ENCODE data around the gene CELSR1.
"Not testable (repeated sequence)": the region's sequence is repeated elsewhere in the genome, so short reads cannot be mapped to it uniquely, and the experiment has no call there.

CELSR1 gene

GRCh38 chr22:46531581-46532175 lies 5.7 kb downstream of the CELSR1 start:
- DNase-seq, result no peak

GRCh38 chr22:46528121-46528610 lies 9.3 kb downstream of the CELSR1 start:
- no peak for DNase-seq

GRCh38 chr22:46526244-46526839 lies 11.1 kb downstream of the CELSR1 start:
- no peak for DNase-seq

- DNase-seq, result no peak
Measured at GRCh38 chr22:46525389-46526243, 11.8 kb downstream of the CELSR1 start.

GRCh38 chr22:46524203-46524740 lies 13.1 kb downstream of the CELSR1 start:
- no peak for DNase-seq

- DNase-seq, result no peak
Measured at GRCh38 chr22:46522797-46523196, 14.6 kb downstream of the CELSR1 start.

- no peak for DNase-seq
Measured at GRCh38 chr22:46521994-46522393, 15.4 kb downstream of the CELSR1 start.

GRCh38 chr22:46520880-46521279 lies 16.5 kb downstream of the CELSR1 start:
- no peak for DNase-seq

- no peak for DNase-seq
Measured at GRCh38 chr22:46519377-46519776, 18.0 kb downstream of the CELSR1 start.

GRCh38 chr22:46518542-46519325 lies 18.7 kb downstream of the CELSR1 start:
- no peak for DNase-seq

GRCh38 chr22:46518038-46518437 lies 19.4 kb downstream of the CELSR1 start:
- no peak for DNase-seq

- DNase-seq, result no peak
Measured at GRCh38 chr22:46517255-46517761, 20.1 kb downstream of the CELSR1 start.

GRCh38 chr22:46516638-46517037 lies 20.8 kb downstream of the CELSR1 start:
- DNase-seq, result no peak

- not testable (repeated sequence) for DNase-seq
Measured at GRCh38 chr22:46516112-46516487, 21.3 kb downstream of the CELSR1 start.

- no peak for DNase-seq
Measured at GRCh38 chr22:46515208-46516111, 22.0 kb downstream of the CELSR1 start.

GRCh38 chr22:46514592-46515207 lies 22.7 kb downstream of the CELSR1 start:
- no peak for DNase-seq

GRCh38 chr22:46513908-46514550 lies 23.4 kb downstream of the CELSR1 start:
- no peak for DNase-seq

- DNase-seq, result no peak
Measured at GRCh38 chr22:46512683-46513082, 24.7 kb downstream of the CELSR1 start.

- DNase-seq, result no peak
Measured at GRCh38 chr22:46512039-46512370, 25.4 kb downstream of the CELSR1 start.
